Esophagus mucosa (tissue), 1 donor: Measurements from ENCODE around the gene IKZF3. TPM values are rescaled to one million over a fixed set of nuclear protein-coding genes. Genes with fewer than 3 reads are reported as not detected.
"Not testable (repeated sequence)": the region's sequence is repeated elsewhere in the genome, so short reads cannot be mapped to it uniquely, and the experiment has no call there.

Experiments
- ATAC-seq: fragments of 200-7000 bp; cut with Tn5 transposase; one replicate; pipeline ENCODE4 v1.9.1; 2020
- total RNA-seq: library from RNA; stranded (reverse); gene quantifications from one replicate; pipeline ENCODE4 v1.2.4, GENCODE V29; 2023
- donor health status: DM: yes; HTN: yes; CAD: no.

IKZF3 gene
- total RNA-seq, 1 donor from 2014 or later, result 1.1 TPM

DNA sequence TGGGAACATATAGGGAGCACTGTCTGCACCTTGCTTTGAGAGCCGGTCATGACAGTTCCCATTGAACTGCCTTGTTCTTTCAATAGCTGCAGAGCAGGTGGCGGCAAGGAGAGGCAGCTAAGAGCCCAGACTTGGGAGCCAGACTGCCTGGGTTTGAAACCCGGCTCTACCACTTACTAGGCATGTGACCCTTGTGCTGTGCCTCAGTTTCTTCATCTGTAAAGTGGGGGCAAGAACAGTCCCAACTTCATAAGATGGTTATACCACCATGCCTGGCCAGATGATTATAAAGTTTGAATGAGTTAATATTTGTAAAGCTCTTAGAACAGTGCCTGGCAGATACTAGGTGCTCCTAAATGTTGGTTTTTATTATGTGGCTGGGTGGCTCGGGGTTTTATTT, 149.9 kb downstream of the IKZF3 start:
- ATAC-seq, result no peak

DNA sequence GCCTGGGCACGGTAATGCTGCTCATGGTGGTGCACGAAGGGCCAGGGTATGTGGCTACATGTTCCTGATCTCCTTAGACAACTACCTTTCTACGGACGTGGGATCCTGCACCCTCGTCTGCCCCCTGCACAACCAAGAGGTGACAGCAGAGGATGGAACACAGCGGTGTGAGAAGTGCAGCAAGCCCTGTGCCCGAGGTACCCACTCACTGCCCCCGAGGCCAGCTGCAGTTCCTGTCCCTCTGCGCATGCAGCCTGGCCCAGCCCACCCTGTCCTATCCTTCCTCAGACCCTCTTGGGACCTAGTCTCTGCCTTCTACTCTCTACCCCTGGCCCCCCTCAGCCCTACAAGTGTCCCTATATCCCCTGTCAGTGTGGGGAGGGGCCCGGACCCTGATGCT, 152.3 kb downstream of the IKZF3 start:
- no peak for ATAC-seq

DNA sequence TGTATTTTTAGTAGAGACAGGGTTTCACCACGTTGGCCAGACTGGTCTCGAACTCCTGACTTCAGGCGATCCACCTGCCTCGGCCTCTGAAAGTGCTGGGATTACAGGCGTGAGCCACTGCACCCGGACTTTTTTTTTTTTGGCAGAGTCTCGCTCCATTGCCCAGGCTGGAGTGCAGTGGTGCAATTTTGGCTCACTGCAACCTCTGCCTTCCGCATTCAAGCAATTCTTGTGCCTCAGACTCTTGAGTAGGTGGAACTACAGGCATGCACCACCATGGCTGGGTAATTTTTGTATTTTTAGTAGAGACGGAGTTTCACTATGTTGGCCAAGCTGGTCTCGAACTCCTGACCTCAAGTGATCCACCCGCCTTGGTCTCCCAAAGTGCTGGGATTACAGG, 153.0 kb downstream of the IKZF3 start:
- not testable (repeated sequence) for ATAC-seq

DNA sequence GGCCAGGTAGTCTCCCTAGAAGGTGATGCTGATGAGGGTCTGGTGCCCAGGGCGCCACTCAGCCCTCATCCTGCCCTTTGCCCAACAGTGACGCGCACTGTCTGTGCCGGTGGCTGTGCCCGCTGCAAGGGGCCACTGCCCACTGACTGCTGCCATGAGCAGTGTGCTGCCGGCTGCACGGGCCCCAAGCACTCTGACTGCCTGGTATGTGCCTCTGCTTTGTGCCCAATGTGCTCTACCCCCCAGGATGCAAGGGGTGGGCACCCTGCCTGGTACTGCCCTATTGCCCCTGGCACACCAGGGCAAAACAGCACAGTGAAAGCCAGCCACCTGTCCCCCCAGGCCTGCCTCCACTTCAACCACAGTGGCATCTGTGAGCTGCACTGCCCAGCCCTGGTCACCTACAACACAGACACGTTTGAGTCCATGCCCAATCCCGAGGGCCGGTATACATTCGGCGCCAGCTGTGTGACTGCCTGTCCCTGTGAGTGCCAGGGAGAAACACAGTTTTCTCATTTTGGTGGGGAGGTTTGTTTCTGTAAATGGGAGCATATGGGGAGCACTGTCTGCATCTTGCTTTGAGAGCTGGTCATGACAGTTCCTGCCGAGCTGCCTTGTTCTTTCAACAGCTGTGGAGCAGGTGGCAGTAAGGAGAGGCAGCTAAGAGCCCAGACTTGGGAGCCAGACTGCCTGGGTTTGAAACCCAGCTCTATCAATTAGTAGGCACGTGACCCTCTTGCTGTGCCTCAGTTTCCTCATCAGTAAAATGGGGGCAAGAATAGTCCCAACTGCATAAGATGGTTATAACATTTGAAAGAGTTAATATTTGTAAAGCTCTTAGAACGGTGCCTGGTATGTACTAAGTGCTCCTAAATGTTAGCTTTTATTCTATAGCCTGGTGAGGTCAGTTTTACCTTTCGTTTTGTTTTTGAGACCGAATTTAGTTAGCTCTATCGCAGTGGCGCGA, 153.8 kb downstream of the IKZF3 start:
- ATAC-seq, result no peak

DNA sequence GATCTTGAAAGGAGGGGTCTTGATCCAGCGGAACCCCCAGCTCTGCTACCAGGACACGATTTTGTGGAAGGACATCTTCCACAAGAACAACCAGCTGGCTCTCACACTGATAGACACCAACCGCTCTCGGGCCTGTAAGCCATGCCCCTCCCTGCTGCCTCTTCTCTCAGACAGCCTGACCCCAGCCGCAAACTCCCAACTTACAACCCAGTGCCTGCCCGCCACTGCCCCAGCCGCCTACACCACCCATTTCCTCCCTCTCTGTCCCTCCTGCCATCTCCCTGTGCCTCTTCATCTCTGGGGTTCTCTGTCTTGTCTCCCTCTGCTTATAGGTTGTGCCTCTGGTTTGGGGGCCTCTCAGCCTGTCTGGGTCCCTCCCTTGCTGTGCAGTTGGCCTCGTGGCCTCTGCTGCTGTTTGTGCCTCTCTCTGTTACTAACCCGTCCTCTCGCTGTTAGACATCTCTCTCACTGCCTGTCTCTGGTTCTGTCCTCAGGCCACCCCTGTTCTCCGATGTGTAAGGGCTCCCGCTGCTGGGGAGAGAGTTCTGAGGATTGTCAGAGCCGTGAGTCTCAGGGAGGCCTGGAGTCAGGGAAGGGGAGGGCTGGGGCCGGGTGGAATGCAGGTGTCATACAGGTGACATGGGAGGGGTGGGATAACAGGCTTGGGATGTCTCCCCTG, 154.7 kb downstream of the IKZF3 start:
- ATAC-seq, result no peak

Other genes starting within 250 kb of the IKZF3 start
- 1.6 TPM for gene PPP1R1B, start 237.4 kb downstream of the IKZF3 start, total RNA-seq
- 28.0 TPM for gene STARD3, start 227.2 kb downstream of the IKZF3 start, total RNA-seq
- gene TCAP, start 199.0 kb downstream of the IKZF3 start, total RNA-seq, result 0.40 TPM
- gene PNMT, start 195.9 kb downstream of the IKZF3 start, total RNA-seq, result 1.1 TPM
- 22.4 TPM for gene PGAP3, start 176.3 kb downstream of the IKZF3 start, total RNA-seq
- 118 TPM for gene ERBB2, start 164.2 kb downstream of the IKZF3 start, total RNA-seq
- 44.3 TPM for gene MIEN1, start 133.8 kb downstream of the IKZF3 start, total RNA-seq
- gene GRB7, start 126.4 kb downstream of the IKZF3 start, total RNA-seq, result 45.3 TPM
- not detected for gene ZPBP2, start 3.9 kb upstream of the IKZF3 start, total RNA-seq
- 1.6 TPM for gene GSDMB, start 54.3 kb upstream of the IKZF3 start, total RNA-seq
- gene ORMDL3, start 63.3 kb upstream of the IKZF3 start, total RNA-seq, result 18.5 TPM
- gene LRRC3C, start 63.4 kb upstream of the IKZF3 start, total RNA-seq, result not detected
- gene GSDMA, start 98.7 kb upstream of the IKZF3 start, total RNA-seq, result 1.9 TPM
- gene PSMD3, start 116.5 kb upstream of the IKZF3 start, total RNA-seq, result 80.2 TPM
- gene CSF3, start 151.1 kb upstream of the IKZF3 start, total RNA-seq, result 0.64 TPM
- 55.9 TPM for gene MED24, start 190.1 kb upstream of the IKZF3 start, total RNA-seq
- 9.4 TPM for gene THRA, start 198.7 kb upstream of the IKZF3 start, total RNA-seq
- gene NR1D1, start 236.3 kb upstream of the IKZF3 start, total RNA-seq, result 14.6 TPM